NCI-H2081 treated with DMSO at 0.1 percent for 48 hours (cell line): ENCODE results near the gene NRXN3.
"Not testable (repeated sequence)": the region's sequence is repeated elsewhere in the genome, so short reads cannot be mapped to it uniquely, and the experiment has no call there.

Source experiments
- DNase-seq: peaks from one replicate; lab custom pipeline; 2025; lab: John Stamatoyannopoulos, UW

Gene NRXN3

GRCh38 chr14:78405079-78405856 is 235.1 kb downstream of the NRXN3 start:
- no peak for DNase-seq

GRCh38 chr14:78412475-78412874 is 242.3 kb downstream of the NRXN3 start:
- no peak for DNase-seq

- DNase-seq = no peak
These were observed 244.0 kb downstream of the NRXN3 start for GRCh38 chr14:78414172-78414571.

- DNase-seq = no peak
These were observed 247.4 kb downstream of the NRXN3 start for GRCh38 chr14:78417532-78417931.

- DNase-seq = no peak
These were observed 254.1 kb downstream of the NRXN3 start for GRCh38 chr14:78424311-78424710.

GRCh38 chr14:78425330-78425729 is 255.2 kb downstream of the NRXN3 start:
- no peak for DNase-seq

GRCh38 chr14:78425782-78426181 is 255.6 kb downstream of the NRXN3 start:
- no peak for DNase-seq

- DNase-seq = no peak
These were observed 261.9 kb downstream of the NRXN3 start for GRCh38 chr14:78432046-78432445.

GRCh38 chr14:78437448-78437847 is 267.3 kb downstream of the NRXN3 start:
- not testable (repeated sequence) for DNase-seq

GRCh38 chr14:78440356-78440894 is 270.3 kb downstream of the NRXN3 start:
- no peak for DNase-seq

- no peak for DNase-seq
These were observed 273.7 kb downstream of the NRXN3 start for GRCh38 chr14:78443834-78444233.

- DNase-seq = no peak
These were observed 275.1 kb downstream of the NRXN3 start for GRCh38 chr14:78445275-78445674.

GRCh38 chr14:78446807-78447206 is 276.6 kb downstream of the NRXN3 start:
- DNase-seq = no peak

- no peak for DNase-seq
These were observed 278.3 kb downstream of the NRXN3 start for GRCh38 chr14:78448164-78449094.

GRCh38 chr14:78450669-78451318 is 280.6 kb downstream of the NRXN3 start:
- DNase-seq = no peak

GRCh38 chr14:78451319-78451695 is 281.1 kb downstream of the NRXN3 start:
- DNase-seq = no peak

GRCh38 chr14:78455896-78456435 is 285.8 kb downstream of the NRXN3 start:
- no peak for DNase-seq

- DNase-seq = no peak
These were observed 299.8 kb downstream of the NRXN3 start for GRCh38 chr14:78469947-78470346.

- DNase-seq = no peak
These were observed 309.1 kb downstream of the NRXN3 start for GRCh38 chr14:78479127-78479780.

GRCh38 chr14:78484028-78484427 is 313.9 kb downstream of the NRXN3 start:
- no peak for DNase-seq

GRCh38 chr14:78486081-78486480 is 315.9 kb downstream of the NRXN3 start:
- no peak for DNase-seq
